Measurements from ENCODE around the gene SSH2.

DNA sequence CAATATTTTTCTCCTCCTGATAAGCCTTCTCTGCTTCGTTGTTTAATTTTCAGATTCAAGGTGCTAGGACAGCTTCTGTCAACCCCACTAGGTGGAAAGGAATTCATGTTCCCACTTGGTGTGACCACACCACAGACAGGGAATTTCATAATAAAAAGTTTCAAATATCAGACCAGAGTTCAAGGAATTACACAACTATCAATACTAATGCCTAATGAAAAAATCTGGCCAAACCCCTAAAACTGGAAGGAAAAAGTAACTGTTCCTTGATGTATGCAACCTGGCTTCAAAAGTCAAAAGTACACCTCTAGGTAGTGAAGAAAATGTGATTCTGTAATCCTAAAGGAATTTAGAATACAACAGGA lies 219.5 kb downstream of the SSH2 start:
- TF ChIP-seq ZBTB33 (IDR thresholded peaks at IDR 0.05): no peak
- no peak for TF ChIP-seq CTCF (IDR thresholded peaks at IDR 0.05; ENCODE audit: low read depth, low read length, missing input control)
- no peak for TF ChIP-seq HNF4G (IDR thresholded peaks at IDR 0.05)
- TF ChIP-seq YY1 (IDR thresholded peaks at IDR 0.05): no peak
- TF ChIP-seq TAF1 (conservative IDR thresholded peaks at IDR 0.05): no peak
- TF ChIP-seq, protein P1, sequence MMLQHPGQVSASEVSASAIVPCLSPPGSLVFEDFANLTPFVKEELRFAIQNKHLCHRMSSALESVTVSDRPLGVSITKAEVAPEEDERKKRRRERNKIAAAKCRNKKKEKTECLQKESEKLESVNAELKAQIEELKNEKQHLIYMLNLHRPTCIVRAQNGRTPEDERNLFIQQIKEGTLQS (IDR thresholded peaks at IDR 0.05): no peak
- no peak for TF ChIP-seq RAD21 (IDR thresholded peaks at IDR 0.05)
- no peak for TF ChIP-seq MAX (IDR thresholded peaks at IDR 0.05)
- TF ChIP-seq EGR1 (IDR thresholded peaks at IDR 0.05; ENCODE audit: low read depth in 2 of 2): no peak
- no peak for TF ChIP-seq JUND (IDR thresholded peaks at IDR 0.05)
- no peak for TF ChIP-seq REST (IDR thresholded peaks at IDR 0.05)
